Prostate gland (tissue), 2 donors: ENCODE results near the gene ATXN10. TPM values are rescaled to one million over a fixed set of nuclear protein-coding genes. Genes with fewer than 3 reads are reported as not detected.
A peak's percentile ranks its signal among the peaks of the same experiment; 100 is the strongest.

Experiments used
- DNase-seq: peaks from one replicate; pipeline ENCODE4 v3.0.0-alpha.2; 2019; ENCODE audit warnings: low spot score
- H3K27ac ChIP-seq, 2 donors: fragments of 200-600 bp; sonication (generic); 2 replicates each; pipeline ENCODE4 v1.5.1; 2017 to 2019
- H3K27me3 ChIP-seq: fragments of 200-600 bp; sonication (generic); replicated peaks from 2 replicates; pipeline ENCODE4 v1.5.1; 2019; ENCODE audit not compliant: insufficient read depth
- H3K36me3 ChIP-seq, 2 donors: fragments of 200-600 bp; sonication (generic); 1 replicate in 1 of 2; 2 replicates in 1 of 2; pipeline versions ENCODE4 v1.5.1 to v1.8.1; 2017 to 2019
- H3K4me1 ChIP-seq: fragments of 200-600 bp; sonication (generic); replicated peaks from 2 replicates; pipeline ENCODE4 v1.5.1; 2019
- H3K4me3 ChIP-seq, 2 donors: fragments of 200-600 bp; sonication (generic); 2 replicates each; pipeline ENCODE4 v1.5.1; 2017 to 2019
- H3K9me3 ChIP-seq: fragments of 200-600 bp; sonication (generic); 2 replicates; pipeline ENCODE4 v1.5.1; 2017
- POLR2A ChIP-seq: fragments of 450-650 bp; IDR thresholded peaks from one replicate; pipeline ENCODE4 v1.6.1; 2016; ENCODE audit warnings: antibody characterized with exemption, mild to moderate bottlenecking
- POLR2AphosphoS5 ChIP-seq: sonication (generic); formaldehyde crosslinking; IDR thresholded peaks from one replicate; pipeline ENCODE4 v1.6.1; 2017; ENCODE audit warnings: antibody characterized with exemption
- WGBS: methylation state at CpG from one replicate; pipeline ENCODE4 v1.1.5; 2018; 5-methylcytosine and 5-hydroxymethylcytosine counted together
- intact Hi-C: fragments of 100-400 bp; cut with DNase I; formaldehyde crosslinking; loops from one replicate; pipeline ENCODE4 v1.14.2; 2022
- total RNA-seq, 2 donors: library from RNA; depleted of rRNA; stranded (reverse); fragments of >200 nt; gene quantifications; one replicate each; pipeline ENCODE4 v1.1.0, GENCODE V29; 2016
- TF ChIP-seq, protein P1 (sequence below), 4 experiments: fragments of 200-600 bp in 2 of 4; fragments of 450-650 bp in 2 of 4; sonication (generic) in 2 of 4; IDR thresholded peaks; 1 replicate in 3 of 4; 2 replicates in 1 of 4; pipeline ENCODE4 v1.5.1; 2016 to 2019; ENCODE audit warnings: antibody characterized with exemption in 4 of 4, mild to moderate bottlenecking in 2 of 4, moderate library complexity in 2 of 4

The ATXN10 gene
- total RNA-seq, 2 donors from 2014 or later = 125 to 148 TPM

DNA sequence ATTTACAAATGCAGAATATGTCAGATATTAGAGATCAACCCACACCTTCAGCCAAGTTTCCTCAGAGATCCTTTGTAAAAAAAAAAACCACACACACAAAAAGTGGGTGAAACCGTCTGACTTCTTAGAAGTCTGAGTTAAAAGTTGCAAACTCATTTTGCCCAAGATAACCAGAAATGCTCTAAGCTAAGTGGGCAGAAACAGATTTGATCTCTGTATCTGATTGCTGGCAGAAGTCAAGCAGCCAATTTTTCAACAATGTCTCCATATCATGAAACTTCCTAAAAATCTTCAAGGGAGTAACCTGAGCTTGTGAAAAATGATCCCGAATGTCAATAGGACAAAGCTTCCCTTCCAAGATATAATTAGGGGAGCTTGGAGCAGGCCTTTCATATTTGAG, 28.6 kb upstream of the ATXN10 start:
- intact Hi-C loops = no loop called here
- WGBS = 36% methylated on average over 2 of the region's 2 CpGs
- TF ChIP-seq, protein P1, sequence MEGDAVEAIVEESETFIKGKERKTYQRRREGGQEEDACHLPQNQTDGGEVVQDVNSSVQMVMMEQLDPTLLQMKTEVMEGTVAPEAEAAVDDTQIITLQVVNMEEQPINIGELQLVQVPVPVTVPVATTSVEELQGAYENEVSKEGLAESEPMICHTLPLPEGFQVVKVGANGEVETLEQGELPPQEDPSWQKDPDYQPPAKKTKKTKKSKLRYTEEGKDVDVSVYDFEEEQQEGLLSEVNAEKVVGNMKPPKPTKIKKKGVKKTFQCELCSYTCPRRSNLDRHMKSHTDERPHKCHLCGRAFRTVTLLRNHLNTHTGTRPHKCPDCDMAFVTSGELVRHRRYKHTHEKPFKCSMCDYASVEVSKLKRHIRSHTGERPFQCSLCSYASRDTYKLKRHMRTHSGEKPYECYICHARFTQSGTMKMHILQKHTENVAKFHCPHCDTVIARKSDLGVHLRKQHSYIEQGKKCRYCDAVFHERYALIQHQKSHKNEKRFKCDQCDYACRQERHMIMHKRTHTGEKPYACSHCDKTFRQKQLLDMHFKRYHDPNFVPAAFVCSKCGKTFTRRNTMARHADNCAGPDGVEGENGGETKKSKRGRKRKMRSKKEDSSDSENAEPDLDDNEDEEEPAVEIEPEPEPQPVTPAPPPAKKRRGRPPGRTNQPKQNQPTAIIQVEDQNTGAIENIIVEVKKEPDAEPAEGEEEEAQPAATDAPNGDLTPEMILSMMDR (IDR thresholded peaks at IDR 0.05) = no peak
- no peak for TF ChIP-seq POLR2A
- no peak for TF ChIP-seq POLR2AphosphoS5
- Histone ChIP-seq H3K27ac (no peak overlapping the region), H3K9me3 (no peaks in the 10 kb centered on the region), H3K4me3 (no peak overlapping the region), H3K27me3 (no peaks in the 10 kb centered on the region), H3K4me1 (no peaks in the 10 kb centered on the region), H3K36me3 (no peaks in the 10 kb centered on the region)
- DNase-seq = no peak

GRCh38 chr22:45644714-45645113, 26.9 kb upstream of the ATXN10 start:
- H3K9me3 ChIP-seq = no peaks in the 10 kb centered on the region
- TF ChIP-seq POLR2AphosphoS5 (no peak), POLR2A (no peak)
- TF ChIP-seq, protein P1 (IDR thresholded peaks at IDR 0.05) = no peak
- H3K4me1 ChIP-seq = no peaks in the 10 kb centered on the region
- H3K27ac ChIP-seq = no peak overlapping the region
- H3K27me3 ChIP-seq = no peaks in the 10 kb centered on the region
- intact Hi-C loops = loop anchor here (2.0 to 5.0 kb wide), 2 partner anchors 67 to 222 kb away; no protein-coding TSS in a partner anchor
- WGBS = 89% methylated on average over 12 of the region's 12 CpGs
- no peak for DNase-seq
- no peaks in the 10 kb centered on the region for H3K36me3 ChIP-seq
- no peak overlapping the region for H3K4me3 ChIP-seq

GRCh38 chr22:45645150-45645525, 26.5 kb upstream of the ATXN10 start:
- Histone ChIP-seq H3K9me3 (no peaks in the 10 kb centered on the region), H3K4me1 (no peaks in the 10 kb centered on the region), H3K27ac (no peak overlapping the region), H3K4me3 (no peak overlapping the region), H3K27me3 (no peaks in the 10 kb centered on the region), H3K36me3 (no peaks in the 10 kb centered on the region)
- TF ChIP-seq, protein P1 (IDR thresholded peaks at IDR 0.05) = no peak
- TF ChIP-seq POLR2A (no peak), POLR2AphosphoS5 (no peak)
- DNase-seq = no peak
- intact Hi-C loops = loop anchor here (2.0 to 5.0 kb wide), 2 partner anchors 68 to 222 kb away; no protein-coding TSS in a partner anchor
- 47% methylated on average over 15 of the region's 16 CpGs for WGBS

- no peak overlapping the region for H3K27ac ChIP-seq
- H3K36me3 ChIP-seq = no peaks in the 10 kb centered on the region
- H3K4me1 ChIP-seq = no peaks in the 10 kb centered on the region
- intact Hi-C loops = loop anchor here (2.0 to 5.0 kb wide), 2 partner anchors 68 to 221 kb away; no protein-coding TSS in a partner anchor
- TF ChIP-seq POLR2AphosphoS5 = no peak
- TF ChIP-seq POLR2A = peak; percentile 24
- TF ChIP-seq, protein P1 (IDR thresholded peaks at IDR 0.05) = peak; percentile 75 to 99 (median 96)
- no peaks in the 10 kb centered on the region for H3K9me3 ChIP-seq
- no peaks in the 10 kb centered on the region for H3K27me3 ChIP-seq
- peak; percentile 69 for DNase-seq
- 24% methylated on average over 54 of the region's 54 CpGs for WGBS
- H3K4me3 ChIP-seq = no peak overlapping the region
Observed at GRCh38 chr22:45645526-45646414, 25.9 kb upstream of the ATXN10 start.
